ENCODE data around the gene CCDC24.

DNA sequence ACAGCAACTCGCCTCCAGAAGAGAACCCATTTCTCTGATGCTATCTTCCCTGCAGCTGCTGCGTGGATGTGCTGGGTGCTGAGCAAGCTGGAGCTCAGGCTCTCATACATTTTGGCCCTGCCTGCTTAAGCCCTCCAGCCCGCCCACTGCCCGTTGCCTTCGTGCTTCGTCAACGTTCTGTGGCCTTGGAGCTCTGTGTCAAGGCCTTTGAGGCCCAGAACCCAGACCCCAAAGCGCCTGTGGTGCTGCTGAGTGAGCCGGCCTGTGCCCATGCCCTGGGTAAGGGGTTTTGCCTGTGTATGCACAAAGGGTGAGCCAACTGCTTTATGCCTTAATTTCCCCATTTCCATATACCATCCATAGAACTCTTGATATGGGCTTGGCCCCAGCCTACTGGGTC, 20.5 kb upstream of the CCDC24 start:
- TF ChIP-seq, protein P1, sequence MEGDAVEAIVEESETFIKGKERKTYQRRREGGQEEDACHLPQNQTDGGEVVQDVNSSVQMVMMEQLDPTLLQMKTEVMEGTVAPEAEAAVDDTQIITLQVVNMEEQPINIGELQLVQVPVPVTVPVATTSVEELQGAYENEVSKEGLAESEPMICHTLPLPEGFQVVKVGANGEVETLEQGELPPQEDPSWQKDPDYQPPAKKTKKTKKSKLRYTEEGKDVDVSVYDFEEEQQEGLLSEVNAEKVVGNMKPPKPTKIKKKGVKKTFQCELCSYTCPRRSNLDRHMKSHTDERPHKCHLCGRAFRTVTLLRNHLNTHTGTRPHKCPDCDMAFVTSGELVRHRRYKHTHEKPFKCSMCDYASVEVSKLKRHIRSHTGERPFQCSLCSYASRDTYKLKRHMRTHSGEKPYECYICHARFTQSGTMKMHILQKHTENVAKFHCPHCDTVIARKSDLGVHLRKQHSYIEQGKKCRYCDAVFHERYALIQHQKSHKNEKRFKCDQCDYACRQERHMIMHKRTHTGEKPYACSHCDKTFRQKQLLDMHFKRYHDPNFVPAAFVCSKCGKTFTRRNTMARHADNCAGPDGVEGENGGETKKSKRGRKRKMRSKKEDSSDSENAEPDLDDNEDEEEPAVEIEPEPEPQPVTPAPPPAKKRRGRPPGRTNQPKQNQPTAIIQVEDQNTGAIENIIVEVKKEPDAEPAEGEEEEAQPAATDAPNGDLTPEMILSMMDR (IDR thresholded peaks at IDR 0.05), result no peak
- TF ChIP-seq POLR2AphosphoS5 (IDR thresholded peaks at IDR 0.05) (no peak), POLR2A (IDR thresholded peaks at IDR 0.05) (no peak), EP300 (IDR thresholded peaks at IDR 0.05) (no peak)
